Stimulated activated CD4-positive, alpha-beta T cell treated with anti-CD3 and anti-CD28 coated beads, Interleukin-1b, Interleukin-23, amount 100 ng/mL, for 4 hours (primary cell): ENCODE measurements around the gene ANAPC2.

Experiments
- DNase-seq, 2 donors: peaks; one replicate each; pipeline ENCODE4 v3.0.0-alpha.2; 2020; ENCODE audit warnings: low read depth in 2 of 2

The ANAPC2 gene

DNA sequence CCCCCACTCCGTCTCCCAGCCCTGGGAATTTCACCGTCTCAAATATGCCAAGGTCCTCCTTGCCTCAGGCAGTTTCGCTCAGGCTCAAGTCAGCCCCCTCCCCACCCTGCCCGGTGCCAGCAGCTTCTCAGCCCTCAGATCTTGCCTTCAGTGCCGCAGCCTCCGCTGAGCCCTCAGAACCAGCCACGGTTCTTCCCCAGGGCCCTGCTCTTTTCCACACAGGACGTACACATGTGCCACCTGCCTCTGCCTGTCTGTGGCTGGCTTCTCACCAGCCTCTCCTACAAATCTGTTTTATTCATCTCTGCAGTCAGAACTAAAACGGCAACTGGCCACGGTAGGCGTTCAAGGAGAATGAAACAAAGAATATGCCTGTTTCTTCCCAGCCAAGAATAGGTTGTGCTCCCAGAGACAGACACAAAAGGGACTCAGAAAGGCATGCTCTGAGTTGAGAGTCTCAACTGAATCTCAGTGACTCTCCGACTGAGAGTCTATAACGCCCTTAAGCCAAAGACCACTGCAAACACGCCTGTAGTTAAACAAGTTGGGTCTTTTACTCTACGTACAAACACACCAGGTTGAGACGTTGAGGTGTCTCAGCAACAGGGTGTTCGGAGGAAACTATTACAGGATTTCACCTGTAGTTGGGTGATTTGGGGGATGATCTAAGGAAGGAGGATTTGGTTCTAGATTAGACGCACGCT, 60.0 kb downstream of the ANAPC2 start:
- no peak for DNase-seq

DNA sequence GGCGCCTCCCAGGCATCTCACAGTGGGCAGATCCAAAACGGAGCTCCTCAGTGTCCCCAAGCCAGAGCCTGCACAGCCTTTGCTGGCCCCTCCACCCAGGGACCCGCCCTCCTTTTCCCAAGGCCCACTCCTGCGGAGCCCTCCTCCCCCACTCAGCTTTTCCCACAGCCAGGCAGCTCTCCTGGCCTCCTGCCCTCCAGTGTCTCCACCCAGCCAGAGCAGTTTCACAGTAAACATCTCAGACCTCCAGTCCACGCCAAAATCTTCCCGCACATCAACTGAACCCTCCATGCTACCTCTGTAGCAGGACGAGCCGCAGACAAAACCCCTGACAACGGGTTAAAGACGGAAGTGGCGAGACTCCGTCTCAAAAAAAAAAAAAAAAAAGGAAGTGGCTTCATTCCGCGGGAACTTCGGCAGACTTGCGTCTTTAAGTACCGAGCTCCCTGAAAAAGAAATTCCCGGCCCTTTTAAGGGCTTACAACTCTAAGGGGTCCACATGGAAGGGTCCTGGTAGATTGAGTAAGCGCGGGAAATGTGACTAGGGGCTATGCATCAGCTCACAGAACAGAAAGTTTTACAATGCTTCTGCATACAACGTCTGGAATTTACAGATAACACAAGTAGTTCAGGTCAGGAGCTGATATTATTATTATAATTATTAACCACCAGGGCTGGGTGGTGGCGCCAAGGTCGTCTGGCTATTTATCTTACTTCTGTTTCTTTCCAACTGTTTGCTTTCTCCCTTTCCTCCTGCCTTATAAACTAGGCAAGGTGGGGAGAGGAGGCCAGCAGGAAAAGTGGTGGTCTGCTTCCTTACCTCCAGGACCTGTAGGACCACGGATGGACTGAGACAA, 60.8 kb downstream of the ANAPC2 start:
- no peak for DNase-seq

DNA sequence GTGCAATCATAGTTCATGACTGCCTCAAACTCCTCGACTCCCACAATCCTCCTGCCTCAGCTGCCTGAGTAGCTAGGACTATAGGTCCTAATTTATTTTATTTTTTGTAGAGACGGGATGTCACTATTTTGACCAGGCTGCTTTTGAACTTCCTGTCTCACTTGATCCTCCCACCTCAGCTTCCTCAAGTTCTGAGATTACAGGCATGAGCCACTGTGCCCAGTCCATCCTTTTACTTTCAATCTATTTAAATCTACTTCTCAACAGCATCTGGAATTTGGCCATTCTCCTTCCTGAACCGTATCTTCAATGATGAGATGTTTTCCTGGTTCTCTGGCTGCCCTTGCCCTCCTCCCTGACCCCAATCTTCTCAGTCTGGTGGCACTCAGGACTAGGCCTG, 61.6 kb downstream of the ANAPC2 start:
- DNase-seq: no peak
